Thyroid gland (tissue), 4 donors: ENCODE data around the gene DNAJB6. TPM values are rescaled to one million over a fixed set of nuclear protein-coding genes. Genes with fewer than 3 reads are reported as not detected.

Source experiments
- DNase-seq, 2 donors: peaks; one replicate each; pipeline ENCODE4 v3.0.0-alpha.2; 2019
- H3K27ac ChIP-seq, 3 donors: fragments of 200-600 bp; sonication (generic); 1 replicate in 2 of 3; 2 replicates in 1 of 3; pipeline ENCODE4 v1.5.1; 2016 to 2019; ENCODE audit warnings: mild to moderate bottlenecking in 1 of 3, moderate library complexity in 1 of 3
- H3K27me3 ChIP-seq: fragments of 200-600 bp; sonication (generic); one replicate; pipeline ENCODE4 v1.5.1; 2019
- H3K36me3 ChIP-seq, 2 donors: fragments of 200-600 bp; sonication (generic); one replicate each; pipeline ENCODE4 v1.5.1; 2016 to 2019
- H3K4me1 ChIP-seq, 2 donors: fragments of 200-600 bp; sonication (generic); one replicate each; pipeline ENCODE4 v1.5.1; 2017 to 2019
- H3K4me3 ChIP-seq, 3 donors: fragments of 200-600 bp; sonication (generic); replicated peaks in 1 of 3; 1 replicate in 2 of 3; 2 replicates in 1 of 3; pipeline ENCODE4 v1.5.1; 2016; ENCODE audit warnings: mild to moderate bottlenecking in 1 of 3
- H3K9me3 ChIP-seq: fragments of 200-600 bp; sonication (generic); one replicate; pipeline ENCODE4 v1.5.1; 2017
- POLR2A ChIP-seq, 2 donors: fragments of 450-650 bp; IDR thresholded peaks; one replicate each; pipeline ENCODE4 v1.6.1; 2017; ENCODE audit warnings: antibody characterized with exemption in 2 of 2, mild to moderate bottlenecking in 2 of 2, moderate library complexity in 1 of 2
- WGBS, 2 donors: methylation state at CpG; one replicate each; pipeline ENCODE4 v1.1.5; 2017; 5-methylcytosine and 5-hydroxymethylcytosine counted together
- intact Hi-C: fragments of 100-400 bp; cut with DNase I; formaldehyde crosslinking; loops from one replicate; pipeline ENCODE4 v1.15.1; 2023
- total RNA-seq, 4 donors: library from RNA; depleted of rRNA; stranded (reverse); fragments of >200 nt; gene quantifications; one replicate each; pipeline ENCODE4 v1.2.3, GENCODE V29; 2016
- TF ChIP-seq, protein P1 (sequence below), 6 experiments: fragments of 200-600 bp in 3 of 6; fragments of 450-650 bp in 3 of 6; sonication (generic) in 3 of 6; IDR thresholded peaks; one replicate each; pipeline ENCODE4 v1.5.1; 2016 to 2019; ENCODE audit warnings: antibody characterized with exemption in 6 of 6, mild to moderate bottlenecking in 2 of 6, inconsistent platforms in 1 of 6, moderate library complexity in 1 of 6

The DNAJB6 gene
- total RNA-seq, 4 donors from 2014 or later, result 80.7 to 92.7 (median 91.1) TPM

DNA sequence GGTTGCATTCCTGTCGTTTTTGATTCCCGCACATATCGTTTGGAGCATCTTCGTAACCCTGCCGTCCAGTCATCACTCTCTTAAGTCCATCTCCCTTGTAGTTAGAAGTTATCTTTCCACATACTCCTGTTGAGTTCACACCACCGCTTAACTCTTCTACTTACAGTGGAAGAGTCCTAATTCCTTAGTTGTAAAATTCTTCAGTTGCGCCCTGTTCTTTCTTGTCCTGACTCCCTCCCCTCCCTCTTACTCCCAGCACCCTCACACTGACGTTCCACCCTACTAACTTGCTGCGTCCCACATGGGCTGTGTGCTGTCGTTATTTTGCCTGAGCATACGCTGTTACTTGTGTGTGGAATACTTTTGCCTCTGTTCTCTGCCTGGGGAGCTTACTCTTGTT lies 11.7 kb downstream of the DNAJB6 start:
- 86% methylated on average over 11 of the region's 11 CpGs for WGBS, 2 donors
- TF ChIP-seq, protein P1, sequence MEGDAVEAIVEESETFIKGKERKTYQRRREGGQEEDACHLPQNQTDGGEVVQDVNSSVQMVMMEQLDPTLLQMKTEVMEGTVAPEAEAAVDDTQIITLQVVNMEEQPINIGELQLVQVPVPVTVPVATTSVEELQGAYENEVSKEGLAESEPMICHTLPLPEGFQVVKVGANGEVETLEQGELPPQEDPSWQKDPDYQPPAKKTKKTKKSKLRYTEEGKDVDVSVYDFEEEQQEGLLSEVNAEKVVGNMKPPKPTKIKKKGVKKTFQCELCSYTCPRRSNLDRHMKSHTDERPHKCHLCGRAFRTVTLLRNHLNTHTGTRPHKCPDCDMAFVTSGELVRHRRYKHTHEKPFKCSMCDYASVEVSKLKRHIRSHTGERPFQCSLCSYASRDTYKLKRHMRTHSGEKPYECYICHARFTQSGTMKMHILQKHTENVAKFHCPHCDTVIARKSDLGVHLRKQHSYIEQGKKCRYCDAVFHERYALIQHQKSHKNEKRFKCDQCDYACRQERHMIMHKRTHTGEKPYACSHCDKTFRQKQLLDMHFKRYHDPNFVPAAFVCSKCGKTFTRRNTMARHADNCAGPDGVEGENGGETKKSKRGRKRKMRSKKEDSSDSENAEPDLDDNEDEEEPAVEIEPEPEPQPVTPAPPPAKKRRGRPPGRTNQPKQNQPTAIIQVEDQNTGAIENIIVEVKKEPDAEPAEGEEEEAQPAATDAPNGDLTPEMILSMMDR (IDR thresholded peaks at IDR 0.05), result no peak
- TF ChIP-seq POLR2A (IDR thresholded peaks at IDR 0.05), result no peak
- Histone ChIP-seq H3K9me3 (no peaks in the 10 kb centered on the region), H3K27me3 (no peaks in the 10 kb centered on the region), H3K4me1 (peaks cover 23 to 30% of the 10 kb centered on the region in 2 donors), H3K36me3 (no peaks in the 10 kb centered on the region), H3K4me3 (no peak overlapping the region), H3K27ac (no peak overlapping the region)
- intact Hi-C loops, result no loop called here
- DNase-seq, result no peak

DNA sequence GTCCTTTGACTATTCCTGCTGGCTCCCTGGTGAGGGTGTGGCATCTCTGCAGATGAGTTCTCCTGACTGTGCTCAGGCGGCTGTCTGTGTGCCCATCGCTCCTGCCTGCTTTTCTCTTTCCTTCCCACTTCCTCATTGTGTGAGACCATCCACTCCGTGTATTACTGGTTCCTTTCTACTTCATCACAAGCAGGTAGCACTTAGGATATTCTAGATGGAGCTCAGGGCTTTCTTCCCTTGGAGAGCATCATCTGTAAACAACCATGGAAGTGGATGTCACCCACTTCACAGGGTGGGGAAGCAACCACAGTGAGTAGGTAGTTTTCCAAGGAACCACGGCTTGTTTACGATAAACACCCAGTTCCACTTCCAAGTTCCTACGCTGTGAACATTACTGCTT lies 15.7 kb downstream of the DNAJB6 start:
- no peak for TF ChIP-seq POLR2A (IDR thresholded peaks at IDR 0.05)
- TF ChIP-seq, protein P1 (IDR thresholded peaks at IDR 0.05), result no peak
- Histone ChIP-seq H3K27me3 (no peaks in the 10 kb centered on the region), H3K4me1 (peaks cover 33 to 47% of the 10 kb centered on the region in 2 donors), H3K9me3 (no peaks in the 10 kb centered on the region), H3K4me3 (no peak overlapping the region), H3K27ac (no peak overlapping the region), H3K36me3 (no peaks in the 10 kb centered on the region)
- intact Hi-C loops, result no loop called here
- 79% methylated on average over 6 of the region's 6 CpGs for WGBS, 2 donors
- DNase-seq, result no peak

DNA sequence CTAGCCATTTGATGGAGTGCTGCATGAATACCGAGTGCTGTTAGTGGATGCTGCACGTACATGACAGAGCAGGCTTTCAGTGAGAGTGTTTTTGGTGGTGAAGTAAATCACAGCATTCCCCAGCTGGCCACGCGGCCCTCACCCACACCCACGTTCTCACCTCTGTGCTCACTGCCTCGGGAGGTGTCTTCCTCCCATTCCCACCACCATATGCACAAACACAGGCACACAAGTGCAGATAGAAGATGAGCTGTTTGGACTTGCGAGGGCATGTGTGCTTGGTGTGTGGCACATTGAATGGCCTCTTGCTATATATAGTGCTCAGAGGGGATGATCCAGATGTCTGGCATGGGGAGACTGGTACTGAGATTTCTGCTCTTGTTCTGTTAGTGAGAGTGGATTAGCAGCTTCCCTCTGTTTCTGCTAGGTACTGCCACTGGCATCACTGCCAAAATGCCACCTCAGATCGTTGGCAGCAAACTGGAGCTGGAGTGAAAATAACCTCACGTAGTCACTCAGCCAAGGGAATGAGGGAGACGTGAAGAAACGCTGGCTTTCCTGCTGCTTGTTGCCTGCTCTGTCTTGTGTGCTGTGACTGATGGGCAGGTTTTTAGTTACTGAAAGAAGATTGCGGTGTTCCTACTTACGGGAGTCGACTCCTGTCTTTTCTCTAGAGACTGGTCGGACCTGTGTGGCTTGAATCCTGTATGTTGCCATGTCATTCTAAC lies 19.1 kb downstream of the DNAJB6 start:
- Histone ChIP-seq H3K9me3 (no peaks in the 10 kb centered on the region), H3K4me3 (no peak overlapping the region), H3K36me3 (no peaks in the 10 kb centered on the region), H3K4me1 (peaks cover 45% of the 10 kb centered on the region in 2 donors), H3K27ac (peak overlapping the region in 2 of 3 donors; percentile 56 to 81), H3K27me3 (no peaks in the 10 kb centered on the region)
- DNase-seq, result peak; percentile 80 to 89
- 51 to 55% methylated on average over 15 of the region's 15 CpGs for WGBS, 2 donors
- TF ChIP-seq, protein P1 (IDR thresholded peaks at IDR 0.05), result peak in 2 of 6 experiments; percentile 11 to 28
- peak in 1 of 2 donors; percentile 19 for TF ChIP-seq POLR2A (IDR thresholded peaks at IDR 0.05)
- intact Hi-C loops, result no loop called here

DNA sequence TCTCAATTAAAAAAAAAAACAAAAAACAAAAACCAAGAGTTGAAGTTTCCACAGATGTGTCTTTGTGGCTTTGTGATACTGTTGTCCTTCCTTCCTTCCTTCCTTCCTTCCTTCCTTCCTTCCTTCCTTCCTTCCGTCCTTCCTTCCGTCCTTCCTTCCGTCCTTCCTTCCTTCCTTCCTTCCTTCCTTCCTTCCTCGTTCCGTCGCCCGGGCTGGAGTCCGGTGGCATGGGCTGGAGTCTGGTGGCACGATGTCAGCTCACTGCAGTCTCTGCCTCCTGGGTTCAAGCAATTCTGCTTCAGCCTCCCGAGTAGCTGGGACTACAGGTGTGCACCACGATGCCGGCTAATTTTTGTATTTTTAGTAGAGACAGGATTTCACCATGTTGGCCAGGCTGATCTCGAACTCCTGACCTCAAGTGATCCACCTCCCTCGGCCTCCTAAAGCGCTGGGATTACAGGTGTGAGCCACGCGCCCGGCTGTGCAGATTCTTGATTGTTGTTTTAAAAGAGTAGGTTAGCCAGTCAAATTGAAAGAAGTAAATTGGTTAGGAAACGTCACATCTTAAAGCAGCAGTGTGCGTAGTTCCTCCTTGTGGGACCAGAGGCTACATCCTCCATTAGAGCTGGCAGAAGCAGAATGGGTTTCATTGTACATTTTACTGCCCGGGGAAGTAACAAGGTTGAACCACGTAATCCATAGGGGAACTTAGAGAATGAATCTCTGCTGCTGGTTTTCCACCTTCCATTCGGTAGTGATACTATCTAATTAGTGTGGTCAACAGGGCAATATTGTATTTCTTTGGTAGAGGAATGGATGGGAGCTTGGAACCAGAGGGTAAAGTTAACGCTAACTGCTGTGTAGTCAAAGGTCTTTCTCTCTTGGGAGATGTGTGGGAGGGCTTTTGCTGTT lies 20.6 kb downstream of the DNAJB6 start:
- intact Hi-C loops, result no loop called here

More for the DNA sequence above, 20.6 kb downstream of the DNAJB6 start:
- no peaks in the 10 kb centered on the region for H3K9me3 ChIP-seq
- DNase-seq, result no peak
- WGBS, 2 donors, result 75 to 85% methylated on average over 21 of the region's 24 CpGs
- no peaks in the 10 kb centered on the region for H3K36me3 ChIP-seq
- TF ChIP-seq POLR2A (IDR thresholded peaks at IDR 0.05), result no peak
- TF ChIP-seq, protein P1 (IDR thresholded peaks at IDR 0.05), result no peak
- H3K27ac ChIP-seq, result peak overlapping the region in 2 of 3 donors; percentile 48 to 90
- H3K27me3 ChIP-seq, result no peaks in the 10 kb centered on the region
- peaks cover 38 to 45% of the 10 kb centered on the region in 2 donors for H3K4me1 ChIP-seq
- no peak overlapping the region for H3K4me3 ChIP-seq
